Trophoblast cell (in vitro differentiated cells and primary cell): ENCODE data around the gene NFS1.

ENCODE experiments used
- DNase-seq, 2 donors: peaks; one replicate each; pipeline ENCODE4 v3.0.0-alpha.2; 2016
- H2AFZ ChIP-seq: 2 replicates; pipeline ENCODE4 v1.6.1; 2013; ENCODE audit warnings: low read length, moderate library complexity, mild to moderate bottlenecking; ENCODE audit not compliant: insufficient read depth, poor library complexity
- H2AK5ac ChIP-seq: 2 replicates; pipeline ENCODE4 v1.6.1; 2013; ENCODE audit warnings: mild to moderate bottlenecking, low read length
- H2BK120ac ChIP-seq: 2 replicates; pipeline ENCODE4 v1.6.1; 2013; ENCODE audit warnings: low read length, mild to moderate bottlenecking, moderate library complexity; ENCODE audit not compliant: insufficient read depth, poor library complexity
- H2BK12ac ChIP-seq: 2 replicates; pipeline ENCODE4 v1.6.1; 2013; ENCODE audit warnings: mild to moderate bottlenecking, low read length, moderate library complexity
- H2BK5ac ChIP-seq: 2 replicates; pipeline ENCODE4 v1.6.1; 2013; ENCODE audit warnings: low read length, low read depth, moderate library complexity, mild to moderate bottlenecking; ENCODE audit not compliant: poor library complexity
- H3K14ac ChIP-seq: 2 replicates; pipeline ENCODE4 v1.6.1; 2013; ENCODE audit warnings: mild to moderate bottlenecking, low read length
- H3K18ac ChIP-seq: 2 replicates; pipeline ENCODE4 v1.6.1; 2013; ENCODE audit warnings: mild to moderate bottlenecking, low read length
- H3K23ac ChIP-seq: 2 replicates; pipeline ENCODE4 v1.6.1; 2013; ENCODE audit warnings: low read length
- H3K27ac ChIP-seq: 2 replicates; pipeline ENCODE4 v1.5.1; 2013; ENCODE audit warnings: low read depth, mild to moderate bottlenecking, inconsistent platforms, low read length, moderate library complexity
- H3K27me3 ChIP-seq: 2 replicates; pipeline ENCODE4 v1.6.1; 2013; ENCODE audit warnings: inconsistent platforms, mild to moderate bottlenecking, low read length, moderate library complexity; ENCODE audit not compliant: insufficient read depth
- H3K36me3 ChIP-seq, 2 experiments: 1 replicate in 1 of 2; 2 replicates in 1 of 2; pipeline ENCODE4 v1.6.1; 2013; ENCODE audit warnings: low read length in 2 of 2, mild to moderate bottlenecking in 2 of 2, moderate library complexity in 1 of 2; ENCODE audit not compliant: insufficient read depth in 2 of 2, control insufficient read depth in 1 of 2
- H3K4ac ChIP-seq: 2 replicates; pipeline ENCODE4 v1.6.1; 2013; ENCODE audit warnings: low read depth, mild to moderate bottlenecking, low read length, moderate library complexity
- H3K4me1 ChIP-seq, 2 experiments: 1 replicate in 1 of 2; 2 replicates in 1 of 2; pipeline ENCODE4 v1.6.1; 2013; ENCODE audit warnings: low read length in 2 of 2, mild to moderate bottlenecking in 2 of 2, moderate library complexity in 1 of 2; ENCODE audit not compliant: insufficient read depth in 2 of 2, control insufficient read depth in 1 of 2
- H3K4me2 ChIP-seq: 2 replicates; pipeline ENCODE4 v1.6.1; 2013; ENCODE audit warnings: inconsistent platforms, mild to moderate bottlenecking, low read length, moderate library complexity
- H3K4me3 ChIP-seq: 2 replicates; pipeline ENCODE4 v1.5.1; 2013; ENCODE audit warnings: mild to moderate bottlenecking, low read depth, low read length, inconsistent platforms
- H3K79me1 ChIP-seq: one replicate; pipeline ENCODE4 v1.6.1; 2013; ENCODE audit warnings: low read length
- H3K79me2 ChIP-seq: 2 replicates; pipeline ENCODE4 v1.6.1; 2013; ENCODE audit warnings: low read length, mild to moderate bottlenecking; ENCODE audit not compliant: control insufficient read depth, insufficient read depth, poor library complexity
- H3K9ac ChIP-seq: 2 replicates; pipeline ENCODE4 v1.6.1; 2013; ENCODE audit warnings: mild to moderate bottlenecking, low read length
- H3K9me3 ChIP-seq: 2 replicates; pipeline ENCODE4 v1.6.1; 2013; ENCODE audit warnings: low read depth, mild to moderate bottlenecking, control low read depth, inconsistent platforms, low read length; ENCODE audit not compliant: insufficient read depth
- H4K12ac ChIP-seq: 2 replicates; pipeline ENCODE4 v1.6.1; 2013; ENCODE audit warnings: low read depth, mild to moderate bottlenecking, low read length, moderate library complexity
- H4K8ac ChIP-seq: 2 replicates; pipeline ENCODE4 v1.6.1; 2013; ENCODE audit warnings: low read depth, mild to moderate bottlenecking, low read length, moderate library complexity
- H4K91ac ChIP-seq: one replicate; pipeline ENCODE4 v1.6.1; 2013; ENCODE audit warnings: low read depth, mild to moderate bottlenecking, low read length, moderate library complexity
- WGBS: extraction: QIAGEN DNeasy Blood & Tissue Kit; methylation state at CpG from one replicate; pipeline ENCODE4 v1.1.7; 2013; ENCODE audit warnings: missing lambda C conversion rate; ENCODE audit not compliant: insufficient read length, insufficient coverage; ENCODE audit errors: extremely low coverage; 5-methylcytosine and 5-hydroxymethylcytosine counted together

The NFS1 gene

DNA sequence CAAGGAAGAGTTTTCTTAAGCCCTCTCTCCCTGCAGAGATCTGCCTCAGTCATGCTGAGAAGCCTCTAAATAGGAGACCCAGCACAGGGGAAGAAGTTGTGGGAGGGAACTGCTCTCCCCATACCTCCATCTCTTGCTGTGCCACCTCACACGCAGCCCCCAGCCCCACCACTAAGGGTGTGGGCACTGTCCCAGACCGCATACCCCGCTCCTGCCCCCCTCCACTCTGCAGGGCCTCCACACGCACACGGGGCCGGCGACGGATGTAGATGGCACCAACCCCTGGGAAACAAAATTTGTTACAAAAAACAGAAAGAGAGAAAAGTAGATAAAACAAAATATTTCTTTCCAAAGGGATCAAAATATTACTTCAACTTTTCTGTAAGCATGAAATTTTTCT, 24.2 kb downstream of the NFS1 start:
- Histone ChIP-seq H2BK5ac (no peak overlapping the region), H3K23ac (no peak overlapping the region)
- WGBS = no CpG with 5 or more reads among the region's 8 CpGs

DNA sequence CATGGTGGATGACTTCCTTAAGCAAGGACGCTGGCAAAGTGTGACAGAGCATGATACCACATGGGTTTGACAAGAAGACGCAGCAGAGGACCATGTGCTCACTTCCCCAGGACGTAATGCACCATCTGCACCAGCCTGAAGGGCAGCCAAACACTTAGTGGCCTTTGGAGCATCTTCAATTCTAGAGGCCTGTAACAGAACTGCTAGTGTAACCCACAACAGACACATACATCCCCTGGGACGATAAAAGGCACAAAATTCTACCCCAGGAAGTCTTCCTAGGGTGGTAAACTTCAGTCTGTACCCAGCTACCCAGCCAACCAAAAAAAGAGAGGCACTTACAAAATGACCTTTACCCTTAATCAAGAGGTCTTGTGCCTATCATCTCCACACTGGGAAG, 25.3 kb downstream of the NFS1 start:
- Histone ChIP-seq H3K79me1 (no peaks in the 10 kb centered on the region), H4K8ac (no peak overlapping the region), H3K18ac (no peak overlapping the region), H3K4me3 (no peak overlapping the region), H2BK12ac (no peak overlapping the region), H2BK120ac (no peak overlapping the region), H3K4me2 (no peak overlapping the region), H4K91ac (no peak overlapping the region), H3K9ac (no peak overlapping the region), H2BK5ac (no peak overlapping the region), H4K12ac (no peak overlapping the region), H3K79me2 (no peaks in the 10 kb centered on the region), H2AK5ac (no peak overlapping the region), H3K27me3 (no peaks in the 10 kb centered on the region), H3K36me3 (peaks cover 14 to 27% of the 10 kb centered on the region in 2 experiments), H3K9me3 (no peaks in the 10 kb centered on the region), H3K4ac (no peak overlapping the region), H3K27ac (no peak overlapping the region), H3K4me1 (no peaks in the 10 kb centered on the region), H3K23ac (no peak overlapping the region), H2AFZ (no peak overlapping the region), H3K14ac (no peak overlapping the region)
- no peak for DNase-seq
- no CpG with 5 or more reads among the region's 4 CpGs for WGBS

More for the DNA sequence above, 24.2 kb downstream of the NFS1 start:
- no peaks in the 10 kb centered on the region for H3K9me3 ChIP-seq
- H3K4me2 ChIP-seq = no peak overlapping the region
- H3K4ac ChIP-seq = no peak overlapping the region
- no peak overlapping the region for H4K91ac ChIP-seq
- no peaks in the 10 kb centered on the region for H3K4me1 ChIP-seq
- no peak overlapping the region for H2BK12ac ChIP-seq
- no peak overlapping the region for H4K12ac ChIP-seq
- H3K27ac ChIP-seq = no peak overlapping the region
- H3K79me1 ChIP-seq = no peaks in the 10 kb centered on the region
- no peaks in the 10 kb centered on the region for H3K27me3 ChIP-seq
- no peaks in the 10 kb centered on the region for H3K79me2 ChIP-seq
- DNase-seq = no peak
- no peak overlapping the region for H3K14ac ChIP-seq
- H2AFZ ChIP-seq = no peak overlapping the region
- no peak overlapping the region for H3K4me3 ChIP-seq
- H4K8ac ChIP-seq = no peak overlapping the region
- no peak overlapping the region for H3K18ac ChIP-seq
- no peak overlapping the region for H2AK5ac ChIP-seq
- peaks cover 6 to 19% of the 10 kb centered on the region in 2 experiments for H3K36me3 ChIP-seq
- no peak overlapping the region for H2BK120ac ChIP-seq
- no peak overlapping the region for H3K9ac ChIP-seq

DNA sequence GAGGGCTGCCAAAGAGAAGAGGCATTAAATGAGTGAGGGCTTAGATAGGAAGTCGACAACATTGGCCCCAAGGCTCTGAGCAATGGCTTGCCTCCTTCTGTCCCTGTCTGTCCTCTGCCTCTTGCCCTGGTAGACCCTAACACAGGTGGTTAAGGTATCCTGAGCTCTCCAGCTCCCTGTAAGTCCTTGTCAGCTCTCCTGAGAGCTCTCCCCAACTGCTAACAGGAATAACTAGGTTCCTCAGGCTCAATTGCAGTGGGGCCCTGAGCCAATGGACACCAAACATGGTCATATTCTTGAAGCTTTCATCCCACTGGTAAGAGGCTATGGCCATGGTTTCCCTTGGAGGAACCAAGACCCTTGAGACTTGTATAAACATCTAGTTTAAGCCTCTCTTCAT, 29.5 kb downstream of the NFS1 start:
- H3K4me2 ChIP-seq = no peak overlapping the region
- H3K79me1 ChIP-seq = peaks cover 3% of the 10 kb centered on the region
- H3K4me3 ChIP-seq = no peak overlapping the region
- H2AK5ac ChIP-seq = no peak overlapping the region
- no peak overlapping the region for H4K91ac ChIP-seq
- no peak for DNase-seq
- WGBS = no CpG with 5 or more reads among the region's 1 CpG
- H3K27me3 ChIP-seq = no peaks in the 10 kb centered on the region
- no peak overlapping the region for H2BK120ac ChIP-seq
- H3K9me3 ChIP-seq = no peaks in the 10 kb centered on the region
- peaks cover under 1% of the 10 kb centered on the region for H3K79me2 ChIP-seq
- no peak overlapping the region for H3K27ac ChIP-seq
- no peak overlapping the region for H2BK5ac ChIP-seq
- no peak overlapping the region for H3K9ac ChIP-seq
- H3K23ac ChIP-seq = no peak overlapping the region
- no peak overlapping the region for H3K4ac ChIP-seq
- peaks cover 11 to 24% of the 10 kb centered on the region in 2 experiments for H3K36me3 ChIP-seq
- H4K12ac ChIP-seq = no peak overlapping the region
- no peak overlapping the region for H3K18ac ChIP-seq
- no peak overlapping the region for H2AFZ ChIP-seq
- peaks cover 0 to 1% of the 10 kb centered on the region in 2 experiments for H3K4me1 ChIP-seq
- no peak overlapping the region for H2BK12ac ChIP-seq
- H3K14ac ChIP-seq = no peak overlapping the region
- no peak overlapping the region for H4K8ac ChIP-seq

DNA sequence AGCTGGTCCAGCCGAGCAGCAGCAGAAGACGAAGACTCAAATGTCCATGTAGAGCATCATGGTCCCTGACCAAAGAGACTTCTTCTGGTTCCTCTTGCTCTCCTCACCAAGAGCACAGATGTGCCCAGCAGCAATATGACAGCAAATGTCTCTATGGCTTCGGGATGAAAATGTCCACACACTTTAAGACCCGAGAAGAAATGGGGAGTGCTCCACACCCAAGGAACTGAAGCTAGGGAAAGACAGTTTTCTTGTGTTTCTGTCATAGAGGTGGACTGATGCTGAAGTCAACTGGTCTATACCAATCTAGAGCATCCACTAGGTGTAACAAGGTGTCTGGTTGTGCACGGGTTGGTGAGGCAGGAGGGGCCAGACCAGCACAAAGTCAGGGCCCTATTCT, 29.9 kb downstream of the NFS1 start:
- no peak overlapping the region for H3K18ac ChIP-seq
- WGBS = no CpG with 5 or more reads among the region's 5 CpGs
- H3K36me3 ChIP-seq = peaks cover 11 to 24% of the 10 kb centered on the region in 2 experiments
- H3K27ac ChIP-seq = no peak overlapping the region
- no peaks in the 10 kb centered on the region for H3K9me3 ChIP-seq
- peaks cover 5% of the 10 kb centered on the region for H3K79me2 ChIP-seq
- no peak overlapping the region for H4K91ac ChIP-seq
- no peak overlapping the region for H2AFZ ChIP-seq
- no peak for DNase-seq
- no peak overlapping the region for H2BK12ac ChIP-seq
- no peak overlapping the region for H3K14ac ChIP-seq
- no peak overlapping the region for H3K9ac ChIP-seq
- H3K23ac ChIP-seq = no peak overlapping the region
- no peak overlapping the region for H3K4me3 ChIP-seq
- no peak overlapping the region for H2BK120ac ChIP-seq
- H3K4ac ChIP-seq = no peak overlapping the region
- no peak overlapping the region for H2BK5ac ChIP-seq
- no peak overlapping the region for H4K8ac ChIP-seq
- H2AK5ac ChIP-seq = no peak overlapping the region
- no peak overlapping the region for H4K12ac ChIP-seq
- H3K79me1 ChIP-seq = peaks cover 8% of the 10 kb centered on the region
- no peaks in the 10 kb centered on the region for H3K27me3 ChIP-seq
- peaks cover 0 to 1% of the 10 kb centered on the region in 2 experiments for H3K4me1 ChIP-seq
- H3K4me2 ChIP-seq = no peak overlapping the region
